ENCODE data around the gene ZFY. TPM values are rescaled to one million over a fixed set of nuclear protein-coding genes. Genes with fewer than 3 reads are reported as not detected.
A peak's percentile ranks its signal among the peaks of the same experiment; 100 is the strongest.
"Not testable (repeated sequence)": the region's sequence is repeated elsewhere in the genome, so short reads cannot be mapped to it uniquely, and the experiment has no call there.

The ZFY gene
- total and polyA plus RNA-seq, 4 experiments from 2014 or later: 33.6 to 36.0 TPM; not detected in 2

- DNase-seq: no peak
- Mint-ChIP-seq H3K4me3 (no peak overlapping the region), H3K9me3 (no peaks in the 10 kb centered on the region), H3K4me1 (peaks cover 0 to 23% (median 10%) of the 10 kb centered on the region in 4 donors), H3K27me3 (no peaks in the 10 kb centered on the region), H3K36me3 (peaks cover 0 to 21% of the 10 kb centered on the region in 2 donors), H3K27ac (no peak overlapping the region)
- Histone ChIP-seq H3K4me1 (ENCODE audit: insufficient read depth, low read length) (peaks cover 6% of the 10 kb centered on the region), H3K4me3 (ENCODE audit: low read length in 2 of 2) (no peak overlapping the region), H3K27me3 (ENCODE audit: insufficient read depth, low read length) (no peaks in the 10 kb centered on the region), H3K9me3 (ENCODE audit: control insufficient read depth in 1 of 2, low read length in 2 of 2) (no peaks in the 10 kb centered on the region), H3K27ac (ENCODE audit: low read depth, low read length) (no peak overlapping the region), H3K36me3 (ENCODE audit: insufficient read depth, low read length) (peaks cover 3% of the 10 kb centered on the region)
- ChIA-PET POLR2A (ENCODE audit: partially characterized antibody) (no interaction called here), CTCF (ENCODE audit: partially characterized antibody) (no interaction called here)
- intact Hi-C loops (cut with micrococcal nuclease): no loop called here
Measured at GRCh38 chrY:2972708-2973107, 37.5 kb downstream of the ZFY start.

GRCh38 chrY:2973110-2973751 is 38.0 kb downstream of the ZFY start:
- Mint-ChIP-seq H3K27me3 (no peaks in the 10 kb centered on the region), H3K9me3 (no peaks in the 10 kb centered on the region), H3K4me1 (peaks cover 0 to 23% (median 10%) of the 10 kb centered on the region in 4 donors), H3K4me3 (no peak overlapping the region), H3K36me3 (peaks cover 0 to 23% of the 10 kb centered on the region in 2 donors), H3K27ac (no peak overlapping the region)
- no peak for DNase-seq
- Histone ChIP-seq H3K4me3 (ENCODE audit: low read length in 2 of 2) (no peak overlapping the region), H3K36me3 (ENCODE audit: insufficient read depth, low read length) (peaks cover 3% of the 10 kb centered on the region), H3K4me1 (ENCODE audit: insufficient read depth, low read length) (peaks cover 6% of the 10 kb centered on the region), H3K27me3 (ENCODE audit: insufficient read depth, low read length) (no peaks in the 10 kb centered on the region), H3K9me3 (ENCODE audit: control insufficient read depth in 1 of 2, low read length in 2 of 2) (no peaks in the 10 kb centered on the region), H3K27ac (ENCODE audit: low read depth, low read length) (no peak overlapping the region)
- CTCF ChIA-PET (ENCODE audit: partially characterized antibody): no interaction called here
- POLR2A ChIA-PET (ENCODE audit: partially characterized antibody): no interaction called here
- intact Hi-C loops (cut with micrococcal nuclease): no loop called here

- no peaks in the 10 kb centered on the region for H3K4me1 ChIP-seq (ENCODE audit: insufficient read depth, low read length)
- no peaks in the 10 kb centered on the region for H3K9me3 Mint-ChIP-seq
- ChIA-PET POLR2A (ENCODE audit: partially characterized antibody) (no interaction called here), CTCF (ENCODE audit: partially characterized antibody) (no interaction called here)
- H3K36me3 Mint-ChIP-seq: peaks cover 0 to 29% of the 10 kb centered on the region in 2 donors
- no peak for DNase-seq
- no peak overlapping the region for H3K4me3 Mint-ChIP-seq
- no peak overlapping the region for H3K27ac Mint-ChIP-seq
- no peaks in the 10 kb centered on the region for H3K9me3 ChIP-seq (ENCODE audit: control insufficient read depth in 1 of 2, low read length in 2 of 2)
- intact Hi-C loops (cut with micrococcal nuclease): no loop called here
- no peak overlapping the region for H3K27ac ChIP-seq (ENCODE audit: low read depth, low read length)
- H3K27me3 ChIP-seq (ENCODE audit: insufficient read depth, low read length): no peaks in the 10 kb centered on the region
- H3K36me3 ChIP-seq (ENCODE audit: insufficient read depth, low read length): peaks cover 8% of the 10 kb centered on the region
- no peaks in the 10 kb centered on the region for H3K4me1 Mint-ChIP-seq
- no peaks in the 10 kb centered on the region for H3K27me3 Mint-ChIP-seq
- no peak overlapping the region for H3K4me3 ChIP-seq (ENCODE audit: low read length in 2 of 2)
Measured at GRCh38 chrY:2979283-2979682, 44.1 kb downstream of the ZFY start.

DNA sequence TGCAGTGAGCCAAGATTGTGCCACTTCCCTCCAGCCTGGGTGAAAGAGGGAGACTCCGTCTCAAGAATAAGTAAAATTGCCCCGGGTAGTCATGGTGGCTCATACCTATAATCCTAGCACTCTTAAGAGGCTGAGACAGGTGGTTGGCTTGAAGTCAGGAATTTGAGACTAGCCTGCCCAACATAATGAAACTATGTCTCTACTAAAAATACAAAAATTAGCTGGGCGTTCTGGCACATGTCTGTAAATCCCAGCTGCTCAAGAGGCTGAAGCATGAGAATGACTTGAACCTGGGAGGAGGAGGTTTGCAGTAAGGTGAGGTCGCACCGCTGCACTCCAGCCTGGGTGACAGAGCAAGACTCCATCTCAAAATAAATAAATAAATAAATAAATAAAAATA is 49.3 kb downstream of the ZFY start:
- H3K9me3 Mint-ChIP-seq: no peaks in the 10 kb centered on the region
- intact Hi-C loops (cut with micrococcal nuclease): no loop called here
- no peaks in the 10 kb centered on the region for H3K27me3 Mint-ChIP-seq
- peaks cover 0 to 3% of the 10 kb centered on the region in 2 donors for H3K36me3 Mint-ChIP-seq
- no peak overlapping the region for H3K4me3 Mint-ChIP-seq
- H3K4me1 Mint-ChIP-seq: no peaks in the 10 kb centered on the region
- Histone ChIP-seq H3K36me3 (ENCODE audit: insufficient read depth, low read length) (no peaks in the 10 kb centered on the region), H3K4me3 (ENCODE audit: low read length in 2 of 2) (no peak overlapping the region), H3K4me1 (ENCODE audit: insufficient read depth, low read length) (no peaks in the 10 kb centered on the region), H3K27ac (ENCODE audit: low read depth, low read length) (no peak overlapping the region), H3K27me3 (ENCODE audit: insufficient read depth, low read length) (no peaks in the 10 kb centered on the region), H3K9me3 (ENCODE audit: control insufficient read depth in 1 of 2, low read length in 2 of 2) (no peaks in the 10 kb centered on the region)
- no peak overlapping the region for H3K27ac Mint-ChIP-seq
- CTCF ChIA-PET (ENCODE audit: partially characterized antibody): no interaction called here
- POLR2A ChIA-PET (ENCODE audit: partially characterized antibody): no interaction called here
- DNase-seq: no peak

DNA sequence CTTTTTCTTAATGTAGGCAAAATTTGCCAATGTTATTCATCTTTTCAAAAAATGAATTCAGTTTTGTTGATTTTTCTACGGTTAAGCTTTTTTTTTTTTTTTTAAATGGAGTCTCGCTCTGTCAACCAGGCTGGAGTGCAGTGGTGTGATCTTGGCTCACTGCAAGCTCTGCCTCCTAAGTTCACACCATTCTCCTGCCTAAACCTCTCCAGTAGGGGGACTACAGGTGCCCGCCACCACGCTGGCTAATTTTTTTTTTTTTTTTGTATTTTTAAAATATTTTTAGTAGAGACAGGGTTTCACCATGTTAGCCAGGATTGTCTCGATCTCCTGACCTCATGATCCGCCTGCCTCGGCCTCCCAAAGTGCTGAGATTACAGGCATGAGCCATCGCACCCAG is 52.0 kb downstream of the ZFY start:
- H3K27me3 Mint-ChIP-seq; H3K27me3 ChIP-seq (ENCODE audit: insufficient read depth, low read length); H3K4me3 Mint-ChIP-seq; intact Hi-C loops (cut with micrococcal nuclease); H3K4me1 ChIP-seq (ENCODE audit: insufficient read depth, low read length); H3K27ac ChIP-seq (ENCODE audit: low read depth, low read length); H3K4me3 ChIP-seq (ENCODE audit: low read length in 2 of 2); H3K36me3 ChIP-seq (ENCODE audit: insufficient read depth, low read length); H3K9me3 Mint-ChIP-seq; H3K36me3 Mint-ChIP-seq; DNase-seq; H3K4me1 Mint-ChIP-seq; H3K27ac Mint-ChIP-seq; H3K9me3 ChIP-seq (ENCODE audit: control insufficient read depth in 1 of 2, low read length in 2 of 2): not testable (repeated sequence)
- ChIA-PET CTCF (ENCODE audit: partially characterized antibody) (interaction anchor here (0.7 kb wide), 1 partner anchor 50 kb away, joined by 3 read pairs; no protein-coding TSS in a partner anchor), POLR2A (ENCODE audit: partially characterized antibody) (interaction anchor here (1.1 kb wide), 1 partner anchor 17 kb away, joined by 3 read pairs; no protein-coding TSS in a partner anchor)

DNA sequence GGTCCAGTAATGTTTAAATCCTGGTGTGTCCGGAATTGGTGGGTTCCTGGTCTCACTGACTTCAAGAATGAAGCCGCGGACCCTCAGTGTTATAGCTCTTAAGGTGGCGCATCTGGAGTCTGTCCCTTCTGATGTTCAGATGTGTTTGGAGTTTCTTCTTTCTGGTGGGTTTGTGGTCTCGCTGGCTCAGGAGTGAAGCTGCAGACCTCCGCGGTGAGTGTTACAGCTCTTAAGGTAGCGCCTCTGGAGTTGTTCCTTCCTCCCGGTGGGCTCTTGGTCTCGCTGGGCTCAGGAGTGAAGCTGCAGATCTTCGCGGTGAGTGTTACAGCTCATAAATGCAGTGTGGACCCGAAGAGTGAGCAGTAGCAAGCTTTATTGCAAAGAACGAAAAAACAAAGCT is 62.2 kb downstream of the ZFY start:
- H3K27ac Mint-ChIP-seq; H3K27me3 Mint-ChIP-seq; CTCF ChIA-PET (ENCODE audit: partially characterized antibody); H3K4me3 ChIP-seq (ENCODE audit: low read length in 2 of 2); H3K9me3 ChIP-seq (ENCODE audit: control insufficient read depth in 1 of 2, low read length in 2 of 2); H3K27me3 ChIP-seq (ENCODE audit: insufficient read depth, low read length); H3K4me3 Mint-ChIP-seq; H3K36me3 Mint-ChIP-seq; DNase-seq; H3K36me3 ChIP-seq (ENCODE audit: insufficient read depth, low read length); H3K9me3 Mint-ChIP-seq; intact Hi-C loops (cut with micrococcal nuclease); H3K27ac ChIP-seq (ENCODE audit: low read depth, low read length); POLR2A ChIA-PET (ENCODE audit: partially characterized antibody): not testable (repeated sequence)
- H3K4me1 ChIP-seq (ENCODE audit: insufficient read depth, low read length): peaks cover 16% of the 10 kb centered on the region
- H3K4me1 Mint-ChIP-seq: peaks cover 0 to 24% (median 5%) of the 10 kb centered on the region in 4 donors

GRCh38 chrY:3002190-3002589 is 67.0 kb downstream of the ZFY start:
- peaks cover 0 to 12% of the 10 kb centered on the region in 2 donors for H3K36me3 Mint-ChIP-seq
- H3K27ac Mint-ChIP-seq: peak overlapping the region in 2 of 7 donors; percentile 97 to 98
- intact Hi-C loops (cut with micrococcal nuclease): no loop called here
- peak overlapping the region in 2 of 8 donors; percentile 94 to 97 for H3K4me3 Mint-ChIP-seq
- H3K4me3 ChIP-seq (ENCODE audit: low read length in 2 of 2): peak overlapping the region in 1 of 2 donors; percentile 24
- DNase-seq: no peak
- H3K27ac ChIP-seq (ENCODE audit: low read depth, low read length): peak overlapping the region; percentile 78
- no peaks in the 10 kb centered on the region for H3K9me3 ChIP-seq (ENCODE audit: control insufficient read depth in 1 of 2, low read length in 2 of 2)
- no peaks in the 10 kb centered on the region for H3K27me3 Mint-ChIP-seq
- H3K4me1 Mint-ChIP-seq: peaks cover 0 to 70% (median 18%) of the 10 kb centered on the region in 4 donors
- H3K36me3 ChIP-seq (ENCODE audit: insufficient read depth, low read length): no peaks in the 10 kb centered on the region
- no peaks in the 10 kb centered on the region for H3K9me3 Mint-ChIP-seq
- H3K27me3 ChIP-seq (ENCODE audit: insufficient read depth, low read length): no peaks in the 10 kb centered on the region
- H3K4me1 ChIP-seq (ENCODE audit: insufficient read depth, low read length): peaks cover 51% of the 10 kb centered on the region
- CTCF ChIA-PET (ENCODE audit: partially characterized antibody): interaction anchor here (0.9 to 1.3 kb wide), 2 partner anchors 10 to 65 kb away, joined by 4 read pairs; no protein-coding TSS in a partner anchor
- POLR2A ChIA-PET (ENCODE audit: partially characterized antibody): interaction anchor here (2.7 to 2.8 kb wide), 2 partner anchors 65 to 67 kb away, joined by 9 to 19 read pairs; partner anchors contain the start of gene ZFY

Data from CD4-positive, alpha-beta memory T cell (primary cell).